ENCODE measurements around the gene AMPD3.

GRCh38 chr11:10542776-10543175, 87.7 kb downstream of the AMPD3 start:
- no peak for TF ChIP-seq NFIC (IDR thresholded peaks at IDR 0.05)
- TF ChIP-seq EP300 (IDR thresholded peaks at IDR 0.05; ENCODE audit: borderline replicate concordance), result no peak
- no peak for TF ChIP-seq ZBTB7A (IDR thresholded peaks at IDR 0.05; ENCODE audit: low read depth)
- TF ChIP-seq MAX (IDR thresholded peaks at IDR 0.05), result no peak
- TF ChIP-seq RAD21 (IDR thresholded peaks at IDR 0.05; ENCODE audit: low read depth), result no peak
